IPS-NIHi11 (cell line): Measurements from ENCODE around the gene YWHAE.
"Not testable (repeated sequence)": the region's sequence is repeated elsewhere in the genome, so short reads cannot be mapped to it uniquely, and the experiment has no call there.

ENCODE experiments used
- DNase-seq: peaks from one replicate; pipeline ENCODE4 v3.0.0; 2012; ENCODE audit warnings: mixed read lengths, low spot score

Gene YWHAE

DNA sequence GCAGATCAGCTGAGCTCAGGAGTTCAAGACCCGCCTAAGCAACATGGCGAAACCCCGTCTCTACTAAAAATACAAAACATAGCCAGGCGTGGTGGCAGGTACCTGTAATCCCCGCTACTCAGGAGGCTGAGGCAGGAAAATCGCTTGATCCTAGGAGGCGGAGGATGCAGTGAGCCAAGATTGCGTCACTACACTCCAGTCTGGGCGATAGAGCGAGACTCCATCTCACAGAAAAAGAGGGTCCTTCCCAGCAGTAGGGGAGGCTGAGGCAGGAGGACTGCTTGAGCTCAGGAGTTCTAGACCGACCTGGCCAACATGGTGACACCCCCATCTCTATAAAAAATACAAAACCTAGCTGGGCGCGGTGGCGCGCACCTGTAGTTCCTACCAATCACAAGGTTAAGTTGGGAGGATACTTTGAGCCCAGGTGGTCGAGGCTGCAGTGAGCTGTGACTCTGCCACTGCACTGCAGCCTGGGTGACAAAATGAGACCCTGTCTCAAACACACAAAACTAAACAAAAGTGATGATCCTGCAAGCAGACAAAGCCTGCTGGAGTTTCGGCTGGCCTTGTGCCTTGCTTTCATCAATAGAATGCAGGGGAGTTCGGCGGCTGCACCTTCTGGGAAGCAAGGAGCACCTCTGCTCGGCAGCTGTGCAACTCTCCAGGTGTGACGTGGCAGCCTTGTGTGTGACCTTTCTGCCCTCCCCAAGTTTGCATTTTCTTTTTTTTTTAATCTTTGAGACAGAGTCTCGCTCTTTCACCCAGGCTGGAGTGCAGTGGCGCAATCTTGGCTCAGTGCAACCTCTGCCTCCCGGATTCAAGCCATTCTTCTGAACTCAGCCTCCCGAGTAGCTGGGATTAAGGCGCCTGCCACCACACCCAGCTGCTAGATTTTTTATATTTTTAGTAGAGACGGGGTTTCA lies 12.4 kb upstream of the YWHAE start:
- DNase-seq = no peak

DNA sequence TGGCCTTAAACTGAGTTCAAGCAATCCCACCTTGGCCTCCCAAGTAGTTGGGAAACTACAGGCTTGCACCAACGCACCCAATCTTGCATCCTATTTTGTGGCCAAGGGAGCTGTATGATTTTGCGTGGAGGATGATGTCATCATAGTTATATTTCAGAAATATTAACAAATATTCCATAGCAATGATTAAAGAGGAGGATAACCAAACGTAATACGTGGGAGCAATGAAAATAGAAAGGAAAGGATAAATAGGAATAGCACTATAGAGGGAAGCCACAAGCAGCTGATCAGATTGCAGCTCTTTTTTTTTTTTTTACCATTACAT lies 2.2 kb upstream of the YWHAE start:
- DNase-seq = no peak

DNA sequence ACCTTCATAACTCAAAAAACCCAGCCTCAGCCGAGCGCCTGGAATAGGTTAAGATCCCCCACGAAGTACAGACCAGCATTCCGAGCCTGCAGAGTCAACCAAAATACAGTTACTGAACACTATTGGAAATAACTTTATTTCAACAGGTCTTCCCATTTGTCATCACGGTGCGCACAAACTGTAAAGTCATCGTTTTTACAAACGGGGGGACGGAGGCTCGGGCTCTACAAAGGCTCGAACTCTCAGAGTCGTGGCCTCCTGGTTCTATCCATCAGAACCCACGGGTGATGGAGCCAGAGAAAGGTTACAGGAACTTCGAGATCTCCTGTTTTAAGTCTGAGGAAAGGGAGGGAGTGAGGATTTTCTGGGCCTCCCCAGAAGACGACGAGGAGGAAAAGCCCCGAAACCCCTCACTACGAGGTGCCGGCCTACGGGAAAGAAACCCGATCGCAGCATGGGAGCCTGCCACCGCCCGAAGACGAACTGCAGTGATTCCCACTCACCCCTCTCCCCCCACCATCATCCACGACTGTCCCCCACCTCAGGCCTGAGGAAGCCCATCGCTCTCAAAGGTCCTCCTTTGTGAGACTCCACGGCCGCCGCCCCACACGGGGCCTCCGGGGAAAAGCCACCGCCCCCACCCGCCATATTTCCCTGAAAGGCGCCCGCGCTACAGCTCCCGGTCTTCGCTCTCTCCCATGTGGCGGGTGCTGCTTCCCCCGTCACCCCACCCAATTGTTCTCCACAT lies 917 bp downstream of the YWHAE start:
- no peak for DNase-seq

DNA sequence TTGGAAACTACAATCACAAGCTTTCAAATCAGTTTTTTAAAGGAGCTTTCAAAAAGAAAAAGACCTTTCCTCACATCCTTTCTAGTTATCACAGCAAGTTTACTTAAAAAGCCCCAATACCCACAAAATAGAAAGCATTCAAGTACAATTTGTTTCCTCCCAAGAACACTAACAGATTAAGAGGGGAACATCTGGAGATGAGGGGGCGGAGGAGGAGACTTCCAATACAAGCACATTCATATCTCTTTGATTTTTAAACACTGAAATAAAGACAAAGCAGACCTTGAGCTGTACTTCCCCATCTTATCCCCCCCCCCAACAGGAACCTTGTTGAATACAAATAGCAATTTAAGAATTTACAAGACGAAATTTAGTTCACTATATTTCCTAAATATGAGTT lies 2.0 kb downstream of the YWHAE start:
- no peak for DNase-seq

DNA sequence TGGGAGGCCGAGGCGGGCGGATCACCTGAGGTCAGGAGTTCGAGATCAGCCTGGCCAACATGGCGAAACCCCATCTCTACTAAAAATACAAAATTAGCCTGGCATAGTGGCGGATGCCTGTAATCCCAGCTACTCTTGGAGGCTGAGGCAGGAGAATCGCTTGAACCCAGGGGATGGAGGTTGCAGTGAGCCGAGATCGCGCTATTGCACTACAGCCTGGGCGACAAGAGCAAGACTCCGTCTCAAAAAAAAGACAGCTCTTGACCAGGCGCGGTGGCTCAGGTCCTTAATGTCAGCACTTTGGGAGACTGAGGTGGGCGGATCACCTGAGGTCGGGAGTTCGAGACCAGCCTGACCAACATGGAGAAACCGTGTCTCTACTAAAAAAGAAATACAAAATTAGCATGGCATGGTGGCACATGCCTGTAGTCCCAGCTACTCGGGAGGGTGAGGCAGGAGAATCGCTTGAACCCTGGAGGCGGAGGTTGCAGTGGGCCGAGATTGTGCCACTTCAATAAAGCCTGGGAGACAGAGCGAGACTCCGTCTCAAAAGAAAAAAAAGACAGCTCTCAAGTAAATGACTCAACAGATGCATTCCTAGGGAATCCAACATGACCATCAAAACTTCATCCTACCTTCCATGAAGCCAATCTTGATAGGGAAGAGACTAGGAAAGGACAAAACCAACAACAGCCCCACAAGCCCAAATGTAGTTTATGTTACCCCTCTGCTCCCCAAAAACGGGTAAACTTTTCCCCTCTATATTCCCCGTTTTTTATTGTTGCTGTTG lies 4.0 kb downstream of the YWHAE start:
- DNase-seq = not testable (repeated sequence)

DNA sequence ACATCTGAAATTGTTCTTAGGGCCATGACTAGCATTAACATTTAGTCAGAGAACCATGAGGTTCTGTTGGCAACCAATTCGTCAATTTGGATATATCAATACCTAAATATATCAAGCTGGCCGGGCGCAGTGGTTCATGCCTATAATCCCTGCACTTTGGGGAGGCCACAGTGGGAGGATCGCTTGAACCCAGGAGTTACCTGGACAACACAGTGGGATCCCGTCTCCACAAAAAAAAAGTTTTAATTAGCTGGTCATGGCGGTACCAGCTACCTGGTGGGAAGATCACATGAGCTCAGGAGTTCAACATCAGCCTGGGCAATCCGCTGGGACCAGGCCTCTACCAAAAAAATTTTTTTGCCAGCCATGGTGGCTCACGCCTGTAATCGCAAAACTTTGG lies 8.4 kb downstream of the YWHAE start:
- no peak for DNase-seq

DNA sequence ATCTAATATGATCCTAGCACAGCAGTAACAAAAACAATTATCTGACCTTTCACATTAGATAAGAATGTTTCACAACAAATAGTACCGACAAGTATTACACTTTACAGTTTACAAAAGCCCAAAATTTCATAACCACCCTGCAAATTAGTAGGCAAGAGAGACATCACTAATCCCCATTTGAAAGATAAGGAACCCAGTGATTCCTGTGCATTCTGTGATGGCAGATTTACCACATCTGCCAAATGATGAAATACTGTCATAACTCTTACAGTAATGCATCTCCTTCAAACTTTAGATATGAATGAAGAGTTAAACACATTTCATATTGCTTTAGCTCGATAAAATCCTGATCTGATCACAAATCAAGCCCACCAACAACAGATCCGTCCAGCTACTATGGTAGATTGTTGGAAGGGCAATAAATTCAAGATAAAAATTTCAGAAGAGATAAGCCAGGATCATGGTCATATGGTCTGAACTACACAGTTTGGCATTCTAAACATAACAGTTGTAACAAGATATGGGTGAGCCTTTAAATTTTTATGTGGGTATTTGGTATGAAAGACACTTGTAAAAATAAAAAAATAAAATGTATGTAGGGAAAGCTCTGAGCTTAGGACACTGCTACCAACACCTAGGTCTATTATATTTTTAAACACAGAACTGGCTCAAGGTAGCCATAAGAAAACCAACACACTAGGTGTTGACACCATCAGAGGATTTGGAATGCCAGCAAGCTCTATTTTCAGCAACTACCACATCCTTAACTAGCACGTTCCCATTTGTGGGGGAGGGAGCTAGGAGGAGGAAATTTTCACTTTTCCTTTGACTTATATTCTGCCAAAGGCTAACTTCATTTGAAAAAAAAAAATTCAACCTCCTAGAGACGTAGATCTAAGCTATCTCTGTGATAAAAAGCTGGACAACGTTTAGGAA lies 9.3 kb downstream of the YWHAE start:
- no peak for DNase-seq

DNA sequence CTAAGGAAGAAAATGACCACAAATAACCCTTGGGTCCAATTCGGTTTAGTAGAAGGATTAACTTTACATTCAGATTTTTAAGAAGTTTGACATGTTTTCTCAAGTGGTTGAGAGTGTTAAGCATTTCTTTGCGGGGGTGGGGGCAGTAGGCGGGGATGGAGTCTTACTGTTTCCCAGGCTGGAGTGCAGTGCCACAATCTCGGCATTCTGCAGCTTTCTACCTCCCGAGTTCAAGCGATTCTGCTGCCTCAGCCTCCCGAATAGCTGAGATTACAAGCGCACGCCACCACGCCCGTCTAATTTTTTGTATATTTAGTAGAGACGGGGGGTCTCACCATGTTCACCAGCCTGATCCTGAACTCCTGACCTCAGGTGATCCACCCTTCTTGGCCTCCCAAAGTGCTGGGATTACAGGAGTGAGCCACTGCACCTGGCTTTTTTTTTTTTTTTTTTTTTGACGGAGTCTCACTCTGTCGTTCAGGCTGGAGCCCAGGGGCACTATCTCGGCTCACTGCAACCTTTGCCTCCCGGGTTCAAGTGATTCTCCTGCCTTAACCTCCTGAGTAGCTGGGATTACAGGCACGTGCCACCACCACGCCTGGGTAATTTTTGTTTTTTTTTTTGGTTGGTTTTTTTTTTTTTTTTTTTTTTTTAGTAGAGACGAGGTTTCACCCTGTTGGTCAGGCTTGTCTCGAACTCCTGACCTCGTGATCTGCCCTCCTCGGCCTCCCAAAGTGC lies 12.4 kb downstream of the YWHAE start:
- not testable (repeated sequence) for DNase-seq

DNA sequence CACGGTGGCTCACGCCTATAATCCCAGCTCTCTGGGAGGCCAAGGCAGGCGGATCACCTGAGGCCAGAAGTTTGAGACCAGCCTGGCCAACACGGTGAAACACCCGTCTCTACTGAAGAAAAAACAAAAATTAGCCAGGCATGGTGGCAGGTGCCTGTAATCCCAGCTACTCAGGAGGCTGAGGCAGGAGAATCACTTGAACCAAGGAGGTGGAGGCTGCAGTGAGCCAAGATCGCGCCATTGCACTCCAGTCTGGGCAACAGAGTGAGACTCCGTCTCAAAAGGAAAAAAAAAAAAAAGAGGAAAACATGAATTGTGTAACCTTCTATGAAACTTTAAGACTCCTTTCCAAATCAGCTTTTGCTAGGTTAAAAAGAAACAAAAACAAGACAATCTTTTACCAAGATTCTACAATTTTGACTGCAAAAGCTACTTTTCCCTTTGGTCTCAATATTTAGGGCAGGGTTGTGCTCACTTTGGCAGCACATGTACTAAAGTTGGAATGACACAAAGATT lies 13.3 kb downstream of the YWHAE start:
- DNase-seq = not testable (repeated sequence)

DNA sequence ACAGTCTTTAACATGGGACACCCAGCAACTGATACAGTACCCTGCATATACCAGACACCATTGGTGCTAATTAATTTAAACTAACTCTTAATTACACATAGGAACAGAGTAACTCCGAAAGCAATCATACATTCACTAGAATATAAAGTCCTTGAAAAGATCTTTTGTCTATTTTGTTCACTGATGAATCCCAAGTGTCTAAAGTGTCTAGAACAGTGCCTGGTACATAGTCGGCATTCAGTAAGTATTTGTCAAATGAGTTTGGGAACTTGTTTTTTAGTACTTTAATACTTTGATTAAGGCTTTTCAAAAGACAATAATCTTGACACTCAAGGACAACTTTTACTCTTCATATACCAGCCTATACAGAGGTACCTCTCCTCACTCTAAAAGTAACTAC lies 13.8 kb downstream of the YWHAE start:
- DNase-seq = no peak

DNA sequence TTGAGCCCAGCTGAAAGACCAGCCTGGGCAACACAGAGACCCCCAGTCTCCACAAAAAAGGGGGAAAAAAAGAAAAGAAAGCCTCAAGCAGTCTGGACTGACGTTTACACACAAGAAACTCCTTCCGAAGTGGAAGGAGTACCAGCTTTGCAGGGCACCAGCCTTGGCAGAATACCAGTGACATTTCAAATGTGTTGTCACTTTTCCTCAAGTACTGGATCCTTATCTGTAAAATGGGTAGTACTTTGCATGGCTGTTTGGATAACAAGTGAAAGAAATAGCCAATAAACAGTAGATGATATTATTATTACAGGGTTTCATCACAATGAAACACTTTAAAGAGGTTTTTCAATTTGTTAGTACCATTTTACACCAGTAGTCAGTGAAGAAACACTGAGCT lies 14.2 kb downstream of the YWHAE start:
- no peak for DNase-seq

DNA sequence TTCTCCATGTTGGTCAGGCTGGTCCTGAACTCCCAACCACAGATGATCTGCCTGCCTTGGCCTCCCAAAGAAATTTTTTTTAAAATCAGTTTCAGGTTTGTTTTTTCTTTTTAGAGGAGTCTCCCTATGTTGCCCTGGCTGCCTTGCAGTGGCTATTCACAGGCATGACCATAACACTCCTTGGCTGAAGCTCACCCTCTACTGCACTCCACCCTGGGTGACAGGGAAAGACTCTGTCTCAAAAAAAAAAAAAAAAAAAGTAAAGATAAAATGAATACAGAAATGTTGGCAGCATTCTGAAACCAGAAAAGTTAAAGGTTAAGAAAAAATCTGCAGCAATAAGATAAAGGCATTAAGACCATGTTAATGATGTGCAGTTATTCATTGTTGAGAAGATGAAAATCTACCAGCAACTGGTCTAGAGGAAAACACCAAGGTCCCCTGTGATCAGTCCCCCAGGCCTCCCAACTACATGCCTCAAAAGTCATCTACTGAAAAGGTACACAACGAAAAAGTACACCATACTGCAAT lies 15.1 kb downstream of the YWHAE start:
- no peak for DNase-seq

DNA sequence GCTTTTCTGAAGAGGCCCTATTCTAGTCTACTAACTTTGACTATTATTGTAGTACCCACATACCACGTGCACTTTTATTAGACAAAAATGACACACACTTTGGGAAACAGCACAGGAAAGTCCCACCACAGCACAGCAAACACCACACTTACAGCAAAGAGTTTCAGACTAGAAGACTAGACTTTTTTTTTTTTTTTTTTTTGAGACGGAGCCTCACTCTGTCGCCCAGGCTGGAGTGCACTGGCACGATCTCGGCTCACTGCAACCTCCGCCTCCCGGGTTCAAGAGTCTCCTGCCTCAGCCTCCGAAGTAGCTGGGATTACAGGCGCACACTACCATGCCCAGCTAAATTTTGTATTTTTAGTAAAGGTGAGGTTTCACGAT lies 20.1 kb downstream of the YWHAE start:
- DNase-seq = no peak

DNA sequence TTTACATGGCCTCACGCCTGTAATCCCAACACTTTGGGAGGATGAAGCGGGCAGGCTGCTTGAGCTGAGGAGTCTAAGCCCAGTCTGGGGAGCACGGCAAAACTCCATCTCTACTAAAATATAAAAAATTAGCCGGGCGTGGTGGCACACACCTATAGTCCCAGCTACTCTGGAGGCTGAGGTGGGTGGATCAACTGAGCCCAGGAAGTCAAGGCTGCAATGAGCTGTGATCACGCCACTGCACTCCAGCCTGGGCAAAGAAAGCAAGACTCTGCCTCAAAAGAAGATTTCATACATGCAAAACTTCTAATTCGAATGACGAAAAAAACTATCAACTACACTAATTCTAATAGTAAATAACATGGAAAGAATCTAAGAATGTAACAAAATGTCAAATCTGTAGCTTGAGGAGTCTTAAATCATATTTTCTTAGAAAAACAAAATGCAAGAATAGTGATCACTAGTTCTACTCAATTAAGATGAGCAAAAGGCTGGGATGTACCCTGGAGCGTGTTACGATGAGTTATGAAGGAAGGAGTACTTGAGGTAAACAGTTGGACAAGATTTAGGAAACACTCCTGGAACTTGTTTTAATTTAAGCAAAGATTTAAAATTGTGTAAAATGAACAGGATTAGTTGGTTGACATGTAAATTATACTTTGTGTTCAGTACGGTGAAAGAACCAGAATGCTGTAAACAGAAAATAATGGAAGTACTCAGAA lies 20.7 kb downstream of the YWHAE start:
- DNase-seq = no peak

DNA sequence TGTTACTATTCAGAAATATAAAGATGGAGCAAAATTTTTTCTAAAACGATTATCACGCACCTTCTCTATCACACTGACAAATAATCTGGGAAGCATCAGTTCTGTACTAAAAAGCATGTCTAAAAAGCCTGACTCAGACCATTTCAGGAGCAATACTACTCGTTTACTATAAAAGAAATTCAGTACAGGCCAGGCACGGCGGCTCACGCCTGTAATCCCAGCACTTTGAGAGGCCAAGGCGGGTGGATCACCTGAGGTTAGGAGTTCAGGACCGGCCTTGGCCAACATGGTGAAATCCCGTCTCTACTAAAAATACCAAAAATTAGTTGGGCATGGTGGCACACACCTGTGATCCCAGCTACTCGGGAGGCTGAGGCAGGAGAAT lies 21.6 kb downstream of the YWHAE start:
- not testable (repeated sequence) for DNase-seq

DNA sequence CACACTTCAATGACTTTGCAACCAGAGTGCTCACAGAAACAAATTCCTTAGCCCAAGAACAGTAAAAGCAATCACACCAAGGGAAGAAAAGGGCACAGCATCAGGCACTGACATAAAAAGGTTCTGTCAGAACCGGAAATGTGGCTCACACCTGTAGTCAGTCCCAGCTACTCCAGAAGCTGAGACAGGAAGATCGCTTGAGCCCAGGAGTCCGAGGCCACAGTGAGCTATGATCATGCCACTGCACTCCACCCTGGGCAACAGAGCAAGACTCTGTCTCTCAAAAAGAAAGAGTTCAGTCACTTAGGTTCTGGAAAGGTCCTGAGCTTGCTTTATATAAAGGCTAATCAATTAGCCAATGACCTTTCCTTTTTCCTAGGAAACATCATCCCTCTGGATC lies 22.7 kb downstream of the YWHAE start:
- DNase-seq = no peak

DNA sequence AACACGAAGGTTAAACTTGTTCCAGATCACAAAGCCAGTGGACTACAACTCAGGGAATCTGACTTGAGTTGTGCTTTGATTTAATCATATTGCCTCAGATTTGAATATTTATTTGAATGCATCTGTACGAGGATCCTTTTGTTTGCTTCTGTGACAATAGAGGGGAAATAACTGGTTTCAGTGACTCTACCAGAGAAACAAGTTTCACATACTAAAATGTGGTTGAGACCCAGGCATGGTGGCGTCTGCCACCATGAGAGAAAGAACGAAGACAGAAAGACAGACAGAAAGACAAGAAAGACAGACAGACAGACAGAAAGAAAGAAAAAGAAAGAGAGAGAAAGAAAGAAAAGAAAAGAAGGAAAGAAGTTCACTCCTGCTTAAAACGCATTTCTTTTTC lies 24.0 kb downstream of the YWHAE start:
- DNase-seq = no peak

DNA sequence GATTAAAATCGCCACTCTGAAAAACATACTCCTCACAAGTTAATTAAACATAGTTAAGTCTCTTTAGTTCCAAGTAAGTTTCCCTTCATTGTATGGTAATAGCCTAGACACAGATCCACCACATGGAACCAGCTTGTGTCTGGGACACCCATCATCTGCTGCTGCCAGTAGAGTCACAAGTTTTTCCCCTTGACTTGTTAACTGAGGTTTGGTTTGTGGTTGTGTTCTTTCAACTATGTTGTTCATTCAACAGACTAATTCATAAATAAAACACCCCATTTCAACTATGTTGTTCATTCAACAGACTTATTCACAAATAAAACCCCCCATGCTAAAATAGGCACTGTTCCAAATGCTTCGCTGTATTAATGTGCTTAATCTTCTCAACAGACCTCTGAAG lies 24.4 kb downstream of the YWHAE start:
- DNase-seq = no peak

DNA sequence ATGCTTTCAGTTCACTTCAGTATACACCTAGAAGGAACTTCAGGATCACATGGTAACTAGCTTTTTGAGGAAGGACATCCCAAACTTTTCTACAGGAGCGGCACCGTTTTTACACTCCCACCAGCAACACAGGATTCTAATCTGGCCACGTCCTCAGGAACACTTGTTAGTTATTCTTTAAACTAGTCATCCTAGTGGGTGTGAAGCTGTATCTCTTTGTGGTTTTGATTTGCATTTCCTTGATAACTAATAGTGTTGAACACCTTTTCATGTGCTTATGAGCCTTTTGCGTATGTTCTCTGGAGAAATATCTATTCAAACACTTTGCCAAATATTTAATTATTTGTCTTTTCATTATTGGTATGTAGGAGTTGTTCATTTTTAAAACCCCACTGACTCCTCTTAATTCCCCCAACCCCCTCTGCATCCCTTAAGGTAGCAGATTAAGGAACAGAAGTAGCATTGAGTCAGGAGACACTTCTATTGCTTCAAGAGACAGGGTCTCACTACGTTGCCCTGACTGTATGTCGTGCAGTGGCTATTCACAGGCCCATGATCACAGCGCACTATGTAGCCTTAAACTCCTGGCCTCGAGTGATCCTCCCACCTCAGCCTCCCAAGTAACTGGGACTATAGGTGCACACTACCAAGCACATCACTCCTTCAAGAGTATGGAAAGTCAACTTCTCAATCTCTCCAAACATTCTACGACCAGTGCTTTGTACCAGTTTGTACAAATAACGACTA lies 25.4 kb downstream of the YWHAE start:
- no peak for DNase-seq
